Measurements from ENCODE around the gene IL5RA. TPM values are rescaled to one million over a fixed set of nuclear protein-coding genes. Genes with fewer than 3 reads are reported as not detected.

IL5RA gene
- total RNA-seq = 0.40 TPM
- long read RNA-seq = 0 reads

DNA sequence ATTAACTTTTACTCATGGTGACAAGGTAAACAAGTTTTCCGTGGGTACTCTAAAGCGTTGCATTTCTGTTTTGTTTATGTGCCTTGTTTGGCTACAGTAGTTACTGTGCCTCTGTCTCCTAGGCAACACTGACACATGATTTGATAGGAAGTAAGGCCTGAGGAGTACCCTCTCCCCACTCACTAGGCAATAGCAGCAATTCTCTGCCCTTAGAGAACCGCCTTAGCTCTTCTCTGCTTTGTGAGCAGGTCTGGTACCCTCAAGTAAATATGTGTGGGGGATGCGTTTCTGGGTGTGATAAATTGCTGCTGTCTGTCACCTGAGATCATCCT lies at the start of gene IL5RA:
Gene IL5RA (minus strand): TSS at position 76 of the 332 bp plus-strand sequence. CDS start 5,390 bp downstream, outside the sequence.
- intact Hi-C loops (cut with DNase I) = no loop called here

GRCh38 chr3:3157484-3157883 lies 47.3 kb upstream of the IL5RA start:
- intact Hi-C loops (cut with DNase I) = no loop called here
- no peak for DNase-seq (ENCODE audit: low spot score)

More for the DNA sequence above, at the start of gene IL5RA:
- DNase-seq (ENCODE audit: low spot score) = no peak

- DNase-seq (ENCODE audit: low spot score) = no peak
- intact Hi-C loops (cut with DNase I) = no loop called here
Observed at GRCh38 chr3:3154879-3155610, 44.9 kb upstream of the IL5RA start.

GRCh38 chr3:3151513-3151912 lies 41.3 kb upstream of the IL5RA start:
- intact Hi-C loops (cut with DNase I) = no loop called here
- DNase-seq (ENCODE audit: low spot score) = no peak

DNA sequence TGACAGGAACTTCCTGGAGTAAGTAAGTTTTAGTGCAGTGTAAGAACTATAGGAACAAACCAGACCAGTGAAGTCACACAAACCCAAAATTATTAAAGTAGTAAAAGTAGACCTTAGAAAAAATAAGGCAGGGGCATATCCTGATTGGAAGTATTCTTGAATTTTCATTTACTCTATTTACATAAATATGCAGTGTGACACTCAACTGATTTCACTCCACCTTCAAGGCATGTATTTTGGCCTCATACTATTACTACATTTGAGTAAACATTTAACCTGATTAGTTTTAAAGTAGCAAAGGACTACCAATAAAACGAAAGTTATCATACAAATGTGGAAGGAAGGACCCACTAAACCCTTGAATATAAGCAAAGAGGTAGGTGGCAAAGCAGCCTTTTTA lies 39.4 kb upstream of the IL5RA start:
- DNase-seq (ENCODE audit: low spot score) = no peak
- intact Hi-C loops (cut with DNase I) = no loop called here

DNA sequence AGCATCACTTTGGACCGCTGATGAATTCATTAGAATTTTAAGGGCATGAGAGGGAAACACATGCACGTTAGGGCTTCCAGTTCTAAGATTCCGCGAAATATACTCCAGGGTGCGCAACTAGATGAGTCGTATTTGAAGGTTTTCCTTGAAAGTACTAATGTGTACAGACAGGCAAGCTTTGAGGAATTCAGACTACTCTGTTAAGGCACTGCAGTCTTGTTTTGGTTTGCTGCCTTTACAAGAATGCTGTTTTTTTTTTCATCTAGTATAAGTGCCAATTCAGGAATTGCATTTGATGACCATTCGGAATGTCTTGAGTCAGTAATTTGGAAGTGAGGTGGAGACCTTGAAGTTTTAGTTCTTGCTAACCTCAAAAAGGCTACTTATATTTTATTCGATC lies 35.7 kb upstream of the IL5RA start:
- intact Hi-C loops (cut with DNase I) = no loop called here
- no peak for DNase-seq (ENCODE audit: low spot score)

GRCh38 chr3:3141939-3142338 lies 31.8 kb upstream of the IL5RA start:
- DNase-seq (ENCODE audit: low spot score) = no peak
- intact Hi-C loops (cut with DNase I) = no loop called here

DNA sequence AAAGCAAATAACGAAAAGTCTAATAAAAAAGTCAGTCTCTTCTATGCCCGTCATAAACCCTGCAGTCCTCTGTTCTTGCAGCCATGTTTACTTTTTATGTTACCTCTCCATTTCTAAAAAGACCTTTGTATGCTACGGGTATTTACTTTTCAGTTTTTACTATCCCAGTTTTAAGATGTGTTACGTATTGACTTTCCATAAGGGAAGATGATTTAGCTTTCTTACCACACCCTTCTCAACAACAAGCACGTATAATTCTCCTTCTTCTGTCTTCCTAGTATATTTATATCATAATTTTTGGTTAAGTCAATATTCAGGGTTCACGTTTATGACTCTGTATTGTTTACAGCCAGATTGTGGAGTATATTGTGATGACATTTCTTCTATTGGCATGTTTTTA lies 27.4 kb upstream of the IL5RA start:
- intact Hi-C loops (cut with DNase I) = no loop called here
- no peak for DNase-seq (ENCODE audit: low spot score)

DNA sequence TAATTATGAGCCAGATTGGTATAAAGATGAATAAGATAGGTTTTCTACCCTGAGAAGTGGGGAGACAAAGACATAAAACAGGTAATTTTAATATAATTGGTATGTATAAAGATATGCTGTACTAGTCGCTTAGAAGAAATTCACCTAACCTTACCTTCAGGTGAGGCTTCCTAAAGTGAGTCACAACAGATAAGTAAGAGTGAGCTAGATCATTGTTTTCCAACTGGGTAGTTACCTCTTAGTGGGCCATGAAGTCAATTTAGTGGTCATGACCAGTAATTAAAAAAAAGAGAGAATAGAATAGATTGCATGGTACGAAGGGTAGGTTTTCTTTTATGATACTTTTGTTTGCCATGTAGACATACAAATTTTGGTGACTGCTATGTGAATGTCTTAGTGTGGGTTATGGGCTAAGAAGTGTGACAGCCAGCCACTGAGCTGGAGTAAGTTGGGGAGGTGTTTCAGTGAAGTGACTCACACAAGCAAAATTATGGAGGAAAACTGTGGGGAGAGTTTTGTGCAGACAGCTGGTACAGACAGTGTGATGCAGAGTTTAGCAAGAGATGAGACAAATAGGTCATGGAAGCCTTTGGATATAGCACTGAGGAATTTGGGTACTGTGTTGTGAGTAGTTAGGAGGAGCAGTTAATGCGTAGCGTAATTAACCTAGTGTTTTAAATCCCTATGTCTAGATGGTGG lies 24.7 kb upstream of the IL5RA start:
- DNase-seq (ENCODE audit: low spot score) = no peak
- intact Hi-C loops (cut with DNase I) = no loop called here

DNA sequence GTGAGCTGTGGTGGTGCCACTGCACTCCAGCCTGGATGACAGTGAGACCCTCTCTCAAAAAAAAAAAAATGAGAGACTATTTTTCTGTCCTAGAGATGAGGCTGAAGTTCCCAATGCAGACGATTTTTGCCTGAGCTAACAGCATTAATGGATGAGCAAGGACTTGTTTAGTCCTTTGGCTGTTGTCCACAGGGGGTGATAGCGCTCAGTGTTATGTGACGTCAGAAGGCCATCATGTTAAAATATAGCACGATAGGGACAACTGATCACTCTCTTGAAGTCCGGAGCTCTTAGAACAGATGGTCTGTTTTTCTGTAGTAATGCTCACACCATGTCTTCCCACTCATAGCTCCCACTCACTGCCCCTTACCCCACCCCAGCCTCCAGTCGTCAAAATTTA lies 23.3 kb upstream of the IL5RA start:
- intact Hi-C loops (cut with DNase I) = no loop called here
- no peak for DNase-seq (ENCODE audit: low spot score)

GRCh38 chr3:3129579-3129978 lies 19.4 kb upstream of the IL5RA start:
- no peak for DNase-seq (ENCODE audit: low spot score)
- intact Hi-C loops (cut with DNase I) = no loop called here

- no peak for DNase-seq (ENCODE audit: low spot score)
- intact Hi-C loops (cut with DNase I) = loop anchor here (2.0 kb wide), 1 partner anchor 51 kb away; the partner anchor contains the start of gene CRBN
Observed at GRCh38 chr3:3127432-3128010, 17.3 kb upstream of the IL5RA start.

DNA sequence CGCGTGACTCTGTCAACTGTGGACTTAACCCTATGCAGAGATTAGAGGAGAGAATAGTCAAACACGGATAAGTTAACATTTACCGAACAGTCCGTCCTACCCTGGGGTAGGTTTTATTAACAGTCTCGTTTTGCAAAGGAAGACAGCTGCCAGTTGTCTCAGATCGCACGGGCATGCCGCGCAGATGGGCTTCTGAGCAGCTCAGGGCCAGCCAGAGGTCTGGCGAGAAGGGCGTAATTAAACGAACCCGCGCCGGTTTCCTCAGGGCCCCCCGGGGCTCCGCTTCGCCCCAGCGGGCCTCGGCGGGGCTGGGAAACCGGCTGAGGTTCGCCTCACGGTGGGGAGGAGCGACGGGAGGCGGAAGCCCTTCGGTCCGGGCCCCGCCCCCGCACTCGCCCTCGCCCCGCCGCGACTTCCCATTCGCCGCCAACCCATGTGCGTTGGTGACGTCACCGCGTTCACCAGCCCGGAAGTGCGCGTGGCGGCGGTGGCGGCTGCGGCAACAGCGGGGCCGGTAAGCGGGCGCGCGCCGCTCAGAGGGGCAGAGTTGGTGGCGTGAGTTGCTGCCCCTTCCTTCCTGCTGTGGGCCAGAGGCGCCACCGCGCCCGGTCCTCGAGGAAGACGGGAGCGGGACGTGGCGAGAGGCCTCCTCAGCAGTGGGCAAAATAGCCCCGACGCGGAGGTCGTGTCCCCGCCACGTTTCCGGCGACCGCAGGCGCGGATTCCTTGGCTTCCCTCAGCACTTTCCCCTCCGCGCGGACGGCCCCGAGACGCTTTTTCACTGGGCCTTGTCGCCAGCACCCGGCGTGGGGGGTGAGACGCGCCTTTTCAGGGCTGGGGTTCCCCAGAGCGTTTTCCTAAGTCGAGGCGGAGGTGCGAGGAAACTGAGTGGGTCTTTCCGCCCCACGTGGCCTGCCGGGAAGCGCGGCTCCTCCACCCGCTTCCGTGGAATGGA lies 16.6 kb upstream of the IL5RA start, which contains the start of gene TRNT1:
Gene TRNT1 (plus strand): TSS at position 464 of the 955 bp plus-strand sequence. CDS start 2,101 bp downstream, outside the sequence.
- intact Hi-C loops (cut with DNase I) = loop anchor here (2.0 kb wide), 1 partner anchor 52 kb away; the partner anchor contains the start of gene CRBN
- DNase-seq (ENCODE audit: low spot score) = peak; percentile 98

- DNase-seq (ENCODE audit: low spot score) = no peak
- intact Hi-C loops (cut with DNase I) = loop anchor here (2.0 kb wide), 1 partner anchor 53 kb away; the partner anchor contains the start of gene CRBN
Observed at GRCh38 chr3:3125977-3126376, 15.8 kb upstream of the IL5RA start.

GRCh38 chr3:3119393-3119851 lies 9.2 kb upstream of the IL5RA start:
- DNase-seq (ENCODE audit: low spot score) = no peak
- intact Hi-C loops (cut with DNase I) = no loop called here

- intact Hi-C loops (cut with DNase I) = no loop called here
- no peak for DNase-seq (ENCODE audit: low spot score)
Observed at GRCh38 chr3:3117651-3118050, 7.5 kb upstream of the IL5RA start.

GRCh38 chr3:3113042-3113709 lies 3.0 kb upstream of the IL5RA start:
- no peak for DNase-seq (ENCODE audit: low spot score)
- intact Hi-C loops (cut with DNase I) = no loop called here

DNA sequence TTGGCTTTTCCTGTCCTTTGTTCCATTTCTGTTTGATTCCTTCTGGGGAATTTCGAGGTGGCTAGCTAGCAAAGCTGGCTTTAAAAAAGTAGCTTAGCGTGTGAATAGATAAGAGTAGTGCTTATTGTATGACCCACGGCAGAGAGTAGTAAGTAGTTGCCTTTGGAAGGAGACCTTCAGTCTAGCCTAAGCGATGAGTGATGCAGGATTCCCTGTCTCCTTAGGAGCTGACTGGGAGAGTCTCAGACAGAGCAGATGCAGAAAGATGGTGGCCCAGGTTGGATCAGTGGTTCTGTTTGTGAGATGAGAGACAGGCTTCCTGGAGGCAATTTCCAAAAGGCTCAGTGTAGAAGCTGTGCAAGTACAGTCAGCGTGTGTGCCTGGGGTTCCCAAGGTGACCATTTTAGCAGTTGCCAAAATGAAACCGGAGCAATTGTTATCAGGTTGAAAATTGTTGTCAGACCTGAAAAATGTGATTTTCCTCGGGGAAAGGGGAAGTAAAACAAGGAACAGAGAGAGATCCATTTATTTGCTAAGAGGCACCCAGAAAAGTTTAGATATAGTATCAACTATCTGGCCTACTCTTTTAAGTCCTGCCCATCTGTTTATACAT lies 681 bp upstream of the IL5RA start:
- no peak for DNase-seq (ENCODE audit: low spot score)

More for the DNA sequence above, 681 bp upstream of the IL5RA start:
- intact Hi-C loops (cut with DNase I) = no loop called here

Measured in cardiac septum (tissue), 1 donor.